ENCODE measurements around the gene DIAPH3. TPM values are rescaled to one million over a fixed set of nuclear protein-coding genes. Genes with fewer than 3 reads are reported as not detected.

DIAPH3 gene
- polyA plus RNA-seq, 1 of the 3 experiments (the other 2 are of a cell fraction), result 5.4 TPM

GRCh38 chr13:59666504-59666903, 497.2 kb downstream of the DIAPH3 start:
- no peak for DNase-seq
- Histone ChIP-seq H3K4me3 (ENCODE audit: low read depth in 2 of 2, low read length in 1 of 2) (no peak overlapping the region), H3K9me2 (no peaks in the 10 kb centered on the region), H3K9me3 (no peaks in the 10 kb centered on the region), H3K27ac (ENCODE audit: low read depth in 2 of 2, low read length in 1 of 2) (no peak overlapping the region), H3K4me1 (ENCODE audit: control insufficient read depth in 1 of 2, insufficient read depth in 2 of 2, low read depth in 1 of 2, low read length in 1 of 2) (peaks cover 3% of the 10 kb centered on the region in 2 experiments; a peak in 3 of 4 replicates), H3F3A (replicated peaks; ENCODE audit: insufficient read depth) (peaks cover 4% of the 10 kb centered on the region), H3K4me2 (no peak overlapping the region), H3K36me3 (replicated peaks in 1 of 2; ENCODE audit: control insufficient read depth in 1 of 2, insufficient read depth in 2 of 2, low read length in 1 of 2) (no peaks in the 10 kb centered on the region), H3K79me2 (ENCODE audit: insufficient read depth) (no peaks in the 10 kb centered on the region), H3K9ac (no peak overlapping the region), H2AFZ (ENCODE audit: low read depth) (no peak overlapping the region), H4K20me1 (ENCODE audit: insufficient read depth) (no peaks in the 10 kb centered on the region), H3K27me3 (ENCODE audit: insufficient read depth) (no peaks in the 10 kb centered on the region)
- no peak for TF ChIP-seq FOXJ3 (CRISPR knock-in tag; IDR thresholded peaks at IDR 0.05)
- no peak for TF ChIP-seq YY1 (IDR thresholded peaks at IDR 0.05; ENCODE audit: low read depth)
- TF ChIP-seq USF2 (IDR thresholded peaks at IDR 0.05; ENCODE audit: borderline replicate concordance, low read depth, low read length), result no peak
- no peak for TF ChIP-seq GATA2 (CRISPR knock-in tag; IDR thresholded peaks at IDR 0.05)
- no peak for TF ChIP-seq CTCF (IDR thresholded peaks at IDR 0.05)
- no peak for TF ChIP-seq RAD21 (IDR thresholded peaks at IDR 0.05; ENCODE audit: low read length)
- no peak for TF ChIP-seq CHD2 (IDR thresholded peaks at IDR 0.05; ENCODE audit: low read length, partially characterized antibody)
- ChIA-PET POLR2A (no interaction called here), CTCF (interaction anchor here (1.6 kb wide), 1 partner anchor 10 kb away, joined by 4 read pairs; no protein-coding TSS in a partner anchor)
- 94% methylated on average over 7 of the region's 7 CpGs for WGBS (ENCODE audit: low lambda C conversion rate)

GRCh38 chr13:59665732-59666131, 498.0 kb downstream of the DIAPH3 start:
- Histone ChIP-seq H3F3A (replicated peaks; ENCODE audit: insufficient read depth) (peaks cover 4% of the 10 kb centered on the region), H4K20me1 (ENCODE audit: insufficient read depth) (no peaks in the 10 kb centered on the region), H3K9ac (no peak overlapping the region), H2AFZ (ENCODE audit: low read depth) (no peak overlapping the region), H3K9me2 (no peaks in the 10 kb centered on the region), H3K4me2 (no peak overlapping the region), H3K4me3 (ENCODE audit: low read depth in 2 of 2, low read length in 1 of 2) (no peak overlapping the region), H3K36me3 (replicated peaks in 1 of 2; ENCODE audit: control insufficient read depth in 1 of 2, insufficient read depth in 2 of 2, low read length in 1 of 2) (no peaks in the 10 kb centered on the region), H3K27me3 (ENCODE audit: insufficient read depth) (no peaks in the 10 kb centered on the region), H3K9me3 (no peaks in the 10 kb centered on the region), H3K79me2 (ENCODE audit: insufficient read depth) (no peaks in the 10 kb centered on the region), H3K27ac (ENCODE audit: low read depth in 2 of 2, low read length in 1 of 2) (no peak overlapping the region), H3K4me1 (ENCODE audit: control insufficient read depth in 1 of 2, insufficient read depth in 2 of 2, low read depth in 1 of 2, low read length in 1 of 2) (peaks cover 0 to 3% of the 10 kb centered on the region in 2 experiments; a peak in 2 of 4 replicates)
- no peak for TF ChIP-seq NFIC (IDR thresholded peaks at IDR 0.05; ENCODE audit: borderline replicate concordance)
- TF ChIP-seq RCOR1 (IDR thresholded peaks at IDR 0.05; ENCODE audit: low read length), result no peak
- TF ChIP-seq JUND (IDR thresholded peaks at IDR 0.05), result no peak
- TF ChIP-seq MXI1 (IDR thresholded peaks at IDR 0.05; ENCODE audit: low read depth, low read length), result no peak
- TF ChIP-seq RAD21 (IDR thresholded peaks at IDR 0.05; ENCODE audit: low read length), result no peak
- no peak for TF ChIP-seq GABPA (IDR thresholded peaks at IDR 0.05; ENCODE audit: low read depth)
- TF ChIP-seq USF2 (IDR thresholded peaks at IDR 0.05; ENCODE audit: borderline replicate concordance, low read depth, low read length), result no peak
- no peak for TF ChIP-seq RXRA (IDR thresholded peaks at IDR 0.05; ENCODE audit: borderline replicate concordance, low read depth)
- no peak for TF ChIP-seq CTCF (IDR thresholded peaks at IDR 0.05)
- no peak for TF ChIP-seq ZBTB33 (IDR thresholded peaks at IDR 0.05; ENCODE audit: borderline replicate concordance, low read depth)
- no peak for TF ChIP-seq TCF12 (IDR thresholded peaks at IDR 0.05)
- no peak for DNase-seq
- POLR2A ChIA-PET, result no interaction called here
- CTCF ChIA-PET, result interaction anchor here (1.6 kb wide), 1 partner anchor 9 kb away, joined by 4 read pairs; no protein-coding TSS in a partner anchor
- 93% methylated on average over 3 of the region's 3 CpGs for WGBS (ENCODE audit: low lambda C conversion rate)

All from SK-N-SH (cell line).